Measurements from ENCODE around the gene SLCO3A1.

DNA sequence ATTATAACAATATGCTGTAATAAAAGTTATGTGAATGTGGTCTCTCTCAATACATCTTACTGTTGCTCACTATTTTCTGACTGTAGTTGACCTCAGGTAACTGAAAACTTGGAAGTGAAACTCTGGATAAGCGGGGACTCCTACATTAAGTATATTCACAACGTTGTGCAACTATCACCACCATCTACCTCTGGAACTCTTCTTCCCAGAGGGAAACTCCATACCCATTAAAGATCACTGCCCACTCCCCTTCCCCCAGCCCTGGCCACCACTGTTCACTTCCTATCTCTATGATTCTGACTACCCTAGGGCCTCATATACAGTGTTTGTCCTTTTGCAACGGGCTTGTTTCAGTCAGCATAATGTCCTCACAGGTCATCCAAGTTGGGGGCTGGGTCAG is 20.7 kb downstream of the SLCO3A1 start:
- TF ChIP-seq, protein P1, sequence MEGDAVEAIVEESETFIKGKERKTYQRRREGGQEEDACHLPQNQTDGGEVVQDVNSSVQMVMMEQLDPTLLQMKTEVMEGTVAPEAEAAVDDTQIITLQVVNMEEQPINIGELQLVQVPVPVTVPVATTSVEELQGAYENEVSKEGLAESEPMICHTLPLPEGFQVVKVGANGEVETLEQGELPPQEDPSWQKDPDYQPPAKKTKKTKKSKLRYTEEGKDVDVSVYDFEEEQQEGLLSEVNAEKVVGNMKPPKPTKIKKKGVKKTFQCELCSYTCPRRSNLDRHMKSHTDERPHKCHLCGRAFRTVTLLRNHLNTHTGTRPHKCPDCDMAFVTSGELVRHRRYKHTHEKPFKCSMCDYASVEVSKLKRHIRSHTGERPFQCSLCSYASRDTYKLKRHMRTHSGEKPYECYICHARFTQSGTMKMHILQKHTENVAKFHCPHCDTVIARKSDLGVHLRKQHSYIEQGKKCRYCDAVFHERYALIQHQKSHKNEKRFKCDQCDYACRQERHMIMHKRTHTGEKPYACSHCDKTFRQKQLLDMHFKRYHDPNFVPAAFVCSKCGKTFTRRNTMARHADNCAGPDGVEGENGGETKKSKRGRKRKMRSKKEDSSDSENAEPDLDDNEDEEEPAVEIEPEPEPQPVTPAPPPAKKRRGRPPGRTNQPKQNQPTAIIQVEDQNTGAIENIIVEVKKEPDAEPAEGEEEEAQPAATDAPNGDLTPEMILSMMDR (IDR thresholded peaks at IDR 0.05; ENCODE audit: low read depth, low read length): no peak
- TF ChIP-seq EZH2phosphoT487 (IDR thresholded peaks at IDR 0.05; ENCODE audit: low read depth): no peak
